SW 1271 (cell line): ENCODE data around the gene SPEM1.

Experiments
- DNase-seq, 2 experiments: peaks; one replicate each; lab custom pipeline; 2025; lab: John Stamatoyannopoulos, UW

SPEM1 gene

GRCh38 chr17:7403043-7403726 is 16.9 kb upstream of the SPEM1 start:
- DNase-seq: no peak

- DNase-seq: peak; percentile 84 to 87
Observed at GRCh38 chr17:7403727-7403976, 16.5 kb upstream of the SPEM1 start.

- peak; percentile 98 for DNase-seq
Observed at GRCh38 chr17:7403977-7404736, 16.0 kb upstream of the SPEM1 start, which contains the start of gene TMEM256. TMEM256 (minus strand) TSS chr17:7404097; CDS start chr17:7404084, 13 bp downstream.

GRCh38 chr17:7404737-7405349 is 15.3 kb upstream of the SPEM1 start:
- DNase-seq: no peak

- no peak for DNase-seq
Observed at GRCh38 chr17:7405350-7406234, 14.5 kb upstream of the SPEM1 start.

- DNase-seq: no peak
Observed at GRCh38 chr17:7406235-7406825, 13.8 kb upstream of the SPEM1 start.

GRCh38 chr17:7407082-7407481 is 13.0 kb upstream of the SPEM1 start:
- DNase-seq: no peak

- DNase-seq: no peak
Observed at GRCh38 chr17:7407485-7408251, 12.5 kb upstream of the SPEM1 start, which contains the start of gene NLGN2. NLGN2 (plus strand) TSS chr17:7407845; CDS start chr17:7408256, 411 bp downstream.

- no peak for DNase-seq
Observed at GRCh38 chr17:7408252-7408727, 11.8 kb upstream of the SPEM1 start.

GRCh38 chr17:7408863-7409262 is 11.3 kb upstream of the SPEM1 start:
- no peak for DNase-seq

- DNase-seq: no peak
Observed at GRCh38 chr17:7409716-7410115, 10.4 kb upstream of the SPEM1 start.

- DNase-seq: no peak
Observed at GRCh38 chr17:7410634-7411426, 9.3 kb upstream of the SPEM1 start.

- DNase-seq: no peak
Observed at GRCh38 chr17:7411427-7411750, 8.7 kb upstream of the SPEM1 start.

- peak in 1 of 2 experiments; percentile 14 for DNase-seq
Observed at GRCh38 chr17:7413346-7413985, 6.7 kb upstream of the SPEM1 start.

- no peak for DNase-seq
Observed at GRCh38 chr17:7414837-7415236, 5.3 kb upstream of the SPEM1 start.

- no peak for DNase-seq
Observed at GRCh38 chr17:7415784-7416183, 4.3 kb upstream of the SPEM1 start.

- DNase-seq: no peak
Observed at GRCh38 chr17:7416323-7416722, 3.8 kb upstream of the SPEM1 start.

GRCh38 chr17:7417056-7417655 is 3.0 kb upstream of the SPEM1 start:
- DNase-seq: no peak

- DNase-seq: no peak
Observed at GRCh38 chr17:7418472-7419152, 1.5 kb upstream of the SPEM1 start.
